A549 (cell line): ENCODE results near the gene SLC29A2. TPM values are rescaled to one million over a fixed set of nuclear protein-coding genes. Genes with fewer than 3 reads are reported as not detected.

ENCODE experiments used
- ATAC-seq, 2 experiments: fragments of 200-7000 bp in 1 of 2; fragments of >200 bp in 1 of 2; cut with Nextera tagmentation in 1 of 2; cut with Tn5 transposase in 1 of 2; 3 replicates each; pipeline versions ENCODE4 v1.8.0 to v1.9.1; 2018 to 2020; ENCODE audit warnings: mild to moderate bottlenecking in 1 of 2, moderate library complexity in 1 of 2
- CTCF ChIA-PET: fragments of 300-600 bp; sonication (Branson Sonifier 250); formaldehyde crosslinking; extraction: SDS; loops from one replicate; lab custom pipeline; 2021; ENCODE audit warnings: antibody characterized with exemption, inconsistent platforms; lab: Yijun Ruan, JAX
- POLR2A ChIA-PET: fragments of 350-600 bp; formaldehyde crosslinking; extraction: SDS; loops from one replicate; lab custom pipeline; 2021; ENCODE audit warnings: antibody characterized with exemption, inconsistent platforms; lab: Yijun Ruan, JAX
- DNase-seq, 2 experiments: peaks; one replicate each; pipeline versions ENCODE4 v3.0.0 to v3.0.0-alpha.2; 2011 to 2016; ENCODE audit warnings: low read depth in 1 of 2, low spot score in 1 of 2
- FAIRE-seq: peaks from 2 replicates; lab custom pipeline; 2011; peaks lifted over from hg19 to GRCh38; lab: Jason Lieb, UNC
- H3K27ac ChIP-seq, 2 experiments: fragments of >200 bp; sonication (Bioruptor Twin); formaldehyde crosslinking; 3 replicates each; pipeline ENCODE4 v1.5.1; 2016 to 2017
- H3K4me1 ChIP-seq: fragments of >200 bp; sonication (Bioruptor Twin); formaldehyde crosslinking; 3 replicates; pipeline ENCODE4 v1.6.1; 2016
- H3K4me2 ChIP-seq: fragments of >200 bp; sonication (Bioruptor Twin); formaldehyde crosslinking; 3 replicates; pipeline ENCODE4 v1.6.1; 2016
- H3K4me3 ChIP-seq: fragments of >200 bp; sonication (Bioruptor Twin); formaldehyde crosslinking; 3 replicates; pipeline ENCODE4 v1.5.1; 2016
- H3K9me3 ChIP-seq: fragments of >200 bp; sonication (Bioruptor Twin); formaldehyde crosslinking; 3 replicates; pipeline ENCODE4 v1.6.1; 2016
- ELK1 ChIP-seq: fragments of 150-350 bp; IDR thresholded peaks from 2 replicates; pipeline ENCODE4 v1.6.1; 2014; ENCODE audit warnings: low read depth, mild to moderate bottlenecking, low read length
- HES2 ChIP-seq: fragments of >200 bp; sonication (Bioruptor Twin); formaldehyde crosslinking; IDR thresholded peaks from 2 replicates; pipeline ENCODE4 v1.6.1; 2016
- HMGXB4 ChIP-seq: fragments of 250-450 bp; sonication (Bioruptor Pico); IDR thresholded peaks from 2 replicates; pipeline ENCODE4 v1.5.0; 2021; ENCODE audit warnings: mild to moderate bottlenecking, moderate library complexity, borderline replicate concordance
- HOXA7 ChIP-seq: fragments of 250-450 bp; sonication (Bioruptor Pico); IDR thresholded peaks from 2 replicates; pipeline ENCODE4 v1.5.0; 2020; ENCODE audit warnings: mild to moderate bottlenecking, moderate library complexity
- KDM5A ChIP-seq: fragments of 200-600 bp; sonication (generic); IDR thresholded peaks from 2 replicates; pipeline ENCODE4 v1.6.1; 2016; ENCODE audit warnings: antibody characterized with exemption, mild to moderate bottlenecking
- MAFK ChIP-seq: fragments of 450-650 bp; IDR thresholded peaks from 2 replicates; pipeline ENCODE4 v1.6.1; 2014; ENCODE audit not compliant: partially characterized antibody
- MAX ChIP-seq: IDR thresholded peaks from 2 replicates; pipeline ENCODE4 v1.6.1; 2012
- RARB ChIP-seq: fragments of 250-450 bp; sonication (Bioruptor Pico); IDR thresholded peaks from 2 replicates; pipeline ENCODE4 v1.8.0; 2021; ENCODE audit warnings: mild to moderate bottlenecking, moderate library complexity
- REST ChIP-seq: fragments of 200-600 bp; sonication (generic); IDR thresholded peaks from 2 replicates; pipeline ENCODE4 v1.6.1; 2016; ENCODE audit warnings: antibody characterized with exemption, mild to moderate bottlenecking, moderate library complexity
- RFX5 ChIP-seq: fragments of 450-650 bp; IDR thresholded peaks from 2 replicates; pipeline ENCODE4 v1.7.1; 2014; ENCODE audit warnings: antibody characterized with exemption, mild to moderate bottlenecking, moderate library complexity
- USF2 ChIP-seq: fragments of 450-650 bp; IDR thresholded peaks from 2 replicates; pipeline ENCODE4 v1.6.1; 2014; ENCODE audit warnings: antibody characterized with exemption
- ZFP36 ChIP-seq: fragments of 450-650 bp; IDR thresholded peaks from 2 replicates; pipeline ENCODE4 v1.6.1; 2014; ENCODE audit warnings: borderline replicate concordance; ENCODE audit not compliant: partially characterized antibody
- WGBS: methylation state at CpG from one replicate; pipeline ENCODE4 v1.1.6; 2017; ENCODE audit errors: missing lambda C conversion rate; 5-methylcytosine and 5-hydroxymethylcytosine counted together
- polyA plus RNA-seq, 4 experiments: library from polyadenylated mRNA; depleted of rRNA in 3 of 4; stranded (reverse); fragments of >200 nt; fragmentation: RNase III in 1 of 4; extraction: RNeasy Plus Mini Kit Qiagen cat#74134 plus additional on column Dnase treatment in 1 of 4; gene quantifications; 2 replicates in 3 of 4; 3 replicates in 1 of 4; pipeline ENCODE4 v1.2.3, GENCODE V29; 2011 to 2017

SLC29A2 gene
- polyA plus RNA-seq, 2 of the 4 experiments (the other 2 are of a cell fraction) = 2.6 to 7.6 TPM

- CTCF ChIA-PET = interaction anchor here (0.9 to 2.1 kb wide), 6 partner anchors 10 to 43 kb away, joined by 3 to 22 read pairs (median 4); partner anchors contain the start of gene RIN1
- Histone ChIP-seq H3K4me2 (no peak overlapping the region; the same call in 2 of the 3 replicates), H3K4me1 (peaks cover 37% of the 10 kb centered on the region), H3K4me3 (no peak overlapping the region), H3K27ac (peak overlapping the region in 1 of 2 experiments; percentile 88; a peak in 2 of 6 replicates), H3K9me3 (no peaks in the 10 kb centered on the region)
- no peak for FAIRE-seq
- POLR2A ChIA-PET = interaction anchor here (1.0 kb wide), 1 partner anchor 13 kb away, joined by 6 read pairs; no protein-coding TSS in a partner anchor
- TF ChIP-seq KDM5A = no peak
- ATAC-seq = no peak
- no peak for DNase-seq
- 84% methylated on average over 8 of the region's 8 CpGs for WGBS
Observed at GRCh38 chr11:66325263-66325671, 46.3 kb downstream of the SLC29A2 start.

GRCh38 chr11:66324664-66325063, 46.9 kb downstream of the SLC29A2 start:
- TF ChIP-seq ELK1 (no peak), MAX (0 out of 2 replicates have a peak, but pooled peaks have one; percentile 17), MAFK (peak; percentile 50), USF2 (no peak)
- no peak for DNase-seq
- ATAC-seq = no peak
- no peak for FAIRE-seq
- ChIA-PET POLR2A (interaction anchor here (1.0 kb wide), 1 partner anchor 12 kb away, joined by 6 read pairs; no protein-coding TSS in a partner anchor), CTCF (interaction anchor here (0.9 to 2.1 kb wide), 5 partner anchors 11 to 42 kb away, joined by 3 to 22 read pairs (median 5); partner anchors contain the start of gene RIN1)
- peaks cover 37% of the 10 kb centered on the region for H3K4me1 ChIP-seq
- 40% methylated on average over 10 of the region's 10 CpGs for WGBS
- peak overlapping the region in 1 of 2 experiments; percentile 88; a peak in 2 of 6 replicates for H3K27ac ChIP-seq
- no peak overlapping the region for H3K4me3 ChIP-seq
- H3K9me3 ChIP-seq = no peaks in the 10 kb centered on the region
- no peak overlapping the region; the same call in 2 of the 3 replicates for H3K4me2 ChIP-seq

GRCh38 chr11:66323684-66324083, 47.9 kb downstream of the SLC29A2 start:
- no peak for DNase-seq
- TF ChIP-seq HES2 (no peak), HMGXB4 (no peak), HOXA7 (CRISPR knock-in tag) (no peak), ELK1 (no peak), REST (no peak), ZFP36 (no peak), RFX5 (no peak), RARB (CRISPR knock-in tag) (no peak)

More at GRCh38 chr11:66323684-66324083, 47.9 kb downstream of the SLC29A2 start:
- H3K4me3 ChIP-seq = no peak overlapping the region
- FAIRE-seq (no peak), ATAC-seq (no peak)
- ChIA-PET POLR2A (no interaction called here), CTCF (interaction anchor here (1.7 to 2.1 kb wide), 2 partner anchors 13 to 41 kb away, joined by 6 to 22 read pairs; no protein-coding TSS in a partner anchor)
- H3K9me3 ChIP-seq = no peaks in the 10 kb centered on the region
- 94% methylated on average over 1 of the region's 1 CpG for WGBS
- H3K4me1 ChIP-seq = peaks cover 38% of the 10 kb centered on the region
- no peak overlapping the region for H3K27ac ChIP-seq
- H3K4me2 ChIP-seq = no peak overlapping the region
